ENCODE measurements around the gene TMEM171.

GRCh38 chr5:73126381-73126780, 6.0 kb downstream of the TMEM171 start:
- TF ChIP-seq CTCF (IDR thresholded peaks at IDR 0.05; ENCODE audit: borderline replicate concordance, extremely low read depth, low read length, poor library complexity, severe bottlenecking): no peak
- TF ChIP-seq EZH2 (IDR thresholded peaks at IDR 0.05; ENCODE audit: borderline replicate concordance, low read depth, low read length, severe bottlenecking): no peak
